HFF-Myc (cell line): ENCODE results near the gene CDK11B.

Experiments used
- DNase-seq: peaks from one replicate; pipeline ENCODE4 v3.0.0-alpha.2; 2011; ENCODE audit warnings: low read depth; ENCODE audit errors: extremely low read depth
- H3K4me3 ChIP-seq: replicated peaks from 2 replicates; pipeline ENCODE4 v1.5.1; 2011; ENCODE audit warnings: low read depth, mild to moderate bottlenecking, control low read depth, low read length
- TF ChIP-seq, protein P1 (sequence below): IDR thresholded peaks from 2 replicates; pipeline ENCODE4 v1.5.1; 2012; ENCODE audit warnings: mild to moderate bottlenecking, low read depth, low read length, control low read depth; ENCODE audit errors: missing control alignments

CDK11B gene

DNA sequence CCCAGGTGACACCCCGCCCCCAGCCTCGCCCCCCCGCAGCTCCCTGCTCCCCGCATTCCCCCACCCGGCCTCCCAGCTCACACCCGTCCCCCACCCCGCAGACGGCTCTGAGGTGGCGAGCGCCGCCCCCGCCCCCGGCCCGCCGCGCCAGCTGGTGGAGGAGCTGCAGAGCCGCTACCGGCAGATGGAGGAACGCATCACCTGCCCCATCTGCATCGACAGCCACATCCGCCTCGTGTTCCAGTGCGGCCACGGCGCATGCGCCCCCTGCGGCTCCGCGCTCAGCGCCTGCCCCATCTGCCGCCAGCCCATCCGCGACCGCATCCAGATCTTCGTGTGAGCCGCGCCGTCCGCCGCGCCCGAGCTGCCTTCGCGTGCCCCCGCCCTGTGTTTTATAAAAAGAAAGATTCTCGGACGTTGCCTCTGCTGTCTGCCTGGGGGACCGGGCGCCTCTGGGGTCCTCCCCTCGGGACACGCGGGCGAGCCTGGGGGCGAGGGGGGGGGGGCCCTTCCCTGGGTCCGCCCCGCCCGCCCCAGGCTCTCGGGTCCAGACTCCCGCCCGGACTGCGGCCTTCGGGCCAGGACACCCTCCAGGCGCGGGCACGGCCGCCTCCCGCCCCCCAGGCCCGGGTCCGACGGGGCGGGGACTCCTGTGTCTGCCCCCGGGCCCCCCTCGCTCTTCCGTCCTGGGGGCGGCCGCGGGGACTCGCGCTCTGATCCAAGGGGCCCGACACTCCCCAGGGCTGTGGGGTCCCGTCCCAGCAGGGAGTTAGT lies 28.4 kb downstream of the CDK11B start:
- no peak overlapping the region for H3K4me3 ChIP-seq
- TF ChIP-seq, protein P1, sequence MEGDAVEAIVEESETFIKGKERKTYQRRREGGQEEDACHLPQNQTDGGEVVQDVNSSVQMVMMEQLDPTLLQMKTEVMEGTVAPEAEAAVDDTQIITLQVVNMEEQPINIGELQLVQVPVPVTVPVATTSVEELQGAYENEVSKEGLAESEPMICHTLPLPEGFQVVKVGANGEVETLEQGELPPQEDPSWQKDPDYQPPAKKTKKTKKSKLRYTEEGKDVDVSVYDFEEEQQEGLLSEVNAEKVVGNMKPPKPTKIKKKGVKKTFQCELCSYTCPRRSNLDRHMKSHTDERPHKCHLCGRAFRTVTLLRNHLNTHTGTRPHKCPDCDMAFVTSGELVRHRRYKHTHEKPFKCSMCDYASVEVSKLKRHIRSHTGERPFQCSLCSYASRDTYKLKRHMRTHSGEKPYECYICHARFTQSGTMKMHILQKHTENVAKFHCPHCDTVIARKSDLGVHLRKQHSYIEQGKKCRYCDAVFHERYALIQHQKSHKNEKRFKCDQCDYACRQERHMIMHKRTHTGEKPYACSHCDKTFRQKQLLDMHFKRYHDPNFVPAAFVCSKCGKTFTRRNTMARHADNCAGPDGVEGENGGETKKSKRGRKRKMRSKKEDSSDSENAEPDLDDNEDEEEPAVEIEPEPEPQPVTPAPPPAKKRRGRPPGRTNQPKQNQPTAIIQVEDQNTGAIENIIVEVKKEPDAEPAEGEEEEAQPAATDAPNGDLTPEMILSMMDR: no peak
- no peak for DNase-seq

DNA sequence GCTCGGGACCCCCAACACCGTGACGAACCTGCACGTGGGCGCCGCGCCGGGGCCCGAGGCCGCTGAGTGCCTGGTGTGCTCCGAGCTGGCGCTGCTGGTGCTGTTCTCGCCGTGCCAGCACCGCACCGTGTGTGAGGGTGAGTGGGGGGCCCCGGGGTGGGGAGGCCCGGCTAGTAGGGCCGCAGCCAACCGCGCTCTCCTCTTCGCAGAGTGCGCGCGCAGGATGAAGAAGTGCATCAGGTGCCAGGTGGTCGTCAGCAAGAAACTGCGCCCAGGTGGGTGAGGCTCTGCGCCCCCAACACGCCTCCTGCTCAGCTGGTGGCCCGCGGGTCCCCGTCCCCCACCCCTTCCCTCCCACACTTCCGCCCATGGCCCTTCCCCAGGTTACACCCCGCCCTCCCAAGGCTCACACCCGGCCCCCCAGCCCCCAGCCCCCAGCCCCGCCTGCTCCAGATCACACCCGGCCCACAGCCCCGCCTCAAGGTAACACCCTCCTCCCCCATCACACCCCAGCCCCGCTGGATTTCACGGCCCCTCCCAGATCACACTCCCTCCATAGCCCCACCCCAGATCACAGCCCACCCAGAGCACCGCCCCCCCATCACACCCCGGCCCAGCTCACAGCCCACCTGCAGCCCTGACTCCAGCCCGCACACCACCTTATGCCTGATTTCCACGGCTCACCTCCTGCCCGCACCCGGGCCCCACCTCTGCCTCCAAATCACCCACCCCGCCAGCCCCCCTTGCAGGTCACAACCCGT lies 29.2 kb downstream of the CDK11B start:
- H3K4me3 ChIP-seq: no peak overlapping the region
- DNase-seq: no peak
- TF ChIP-seq, protein P1: no peak

DNA sequence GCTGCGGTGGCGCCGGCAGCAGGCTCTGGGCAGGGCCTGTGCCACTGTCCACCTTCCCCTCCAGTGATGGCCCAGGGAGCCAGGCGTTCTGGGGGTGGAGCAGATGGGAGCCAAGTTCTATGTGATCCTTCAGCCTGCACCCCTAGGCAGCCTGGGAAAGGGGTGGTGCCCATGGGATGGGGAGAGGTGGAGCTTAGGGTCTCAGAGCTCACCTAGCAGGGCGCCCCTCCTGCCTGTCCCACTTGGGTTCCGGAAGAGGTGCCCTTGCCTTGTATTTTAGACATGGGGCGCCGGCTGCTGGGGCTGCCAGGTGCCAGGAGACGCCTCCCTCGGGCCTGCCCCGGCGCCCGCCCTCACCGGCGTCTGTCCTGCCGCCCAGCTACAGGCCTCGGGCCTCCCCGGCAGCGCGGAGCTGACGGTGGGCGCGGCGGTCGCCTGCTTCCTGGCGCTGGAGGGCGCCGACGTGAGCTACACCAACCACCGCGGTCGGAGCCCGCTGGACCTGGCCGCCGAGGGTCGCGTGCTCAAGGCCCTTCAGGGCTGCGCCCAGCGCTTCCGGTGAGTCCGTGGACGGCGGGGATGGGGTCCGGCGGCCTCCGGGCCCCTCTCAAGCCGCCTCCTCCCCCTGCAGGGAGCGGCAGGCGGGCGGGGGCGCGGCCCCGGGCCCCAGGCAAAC lies 29.9 kb downstream of the CDK11B start:
- DNase-seq: no peak
- no peak overlapping the region for H3K4me3 ChIP-seq
- TF ChIP-seq, protein P1: no peak

DNA sequence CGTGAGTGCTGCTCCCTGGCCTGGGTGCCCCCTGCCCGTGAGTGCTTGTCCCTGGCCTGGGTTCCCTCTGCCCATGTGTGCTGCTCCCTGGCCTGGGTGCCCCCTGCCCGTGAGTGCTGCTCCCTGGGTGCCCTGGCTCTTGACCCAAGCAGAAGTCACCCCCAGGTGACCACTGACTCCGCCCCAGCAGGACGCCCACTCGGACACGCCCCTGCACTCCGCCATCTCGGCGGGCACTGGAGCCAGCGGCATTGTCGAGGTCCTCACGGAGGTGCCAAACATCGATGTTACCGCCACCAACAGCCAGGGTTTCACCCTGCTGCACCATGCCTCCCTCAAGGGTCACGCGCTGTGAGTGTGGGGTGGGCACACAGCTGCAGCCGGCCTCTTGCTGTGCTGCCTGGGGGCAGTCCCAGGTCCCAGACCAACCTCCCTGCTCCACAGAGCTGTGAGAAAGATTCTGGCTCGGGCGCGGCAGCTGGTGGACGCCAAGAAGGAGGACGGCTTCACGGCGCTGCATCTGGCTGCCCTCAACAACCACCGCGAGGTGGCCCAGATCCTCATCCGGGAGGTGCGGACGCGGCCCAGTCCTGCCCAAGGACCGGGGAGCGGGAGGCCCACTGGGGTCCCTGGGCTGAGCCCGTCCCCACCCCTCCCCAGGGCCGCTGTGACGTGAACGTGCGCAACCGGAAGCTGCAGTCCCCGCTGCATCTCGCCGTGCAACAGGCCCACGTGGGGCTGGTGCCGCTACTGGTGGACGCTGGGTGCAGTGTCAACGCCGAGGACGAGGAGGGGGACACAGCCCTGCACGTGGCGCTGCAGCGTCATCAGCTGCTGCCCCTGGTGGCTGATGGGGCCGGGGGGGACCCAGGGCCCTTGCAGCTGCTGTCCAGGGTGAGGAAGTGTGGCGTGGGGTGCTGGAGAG lies 30.7 kb downstream of the CDK11B start:
- no peak for DNase-seq
- TF ChIP-seq, protein P1: no peak
- H3K4me3 ChIP-seq: no peak overlapping the region

DNA sequence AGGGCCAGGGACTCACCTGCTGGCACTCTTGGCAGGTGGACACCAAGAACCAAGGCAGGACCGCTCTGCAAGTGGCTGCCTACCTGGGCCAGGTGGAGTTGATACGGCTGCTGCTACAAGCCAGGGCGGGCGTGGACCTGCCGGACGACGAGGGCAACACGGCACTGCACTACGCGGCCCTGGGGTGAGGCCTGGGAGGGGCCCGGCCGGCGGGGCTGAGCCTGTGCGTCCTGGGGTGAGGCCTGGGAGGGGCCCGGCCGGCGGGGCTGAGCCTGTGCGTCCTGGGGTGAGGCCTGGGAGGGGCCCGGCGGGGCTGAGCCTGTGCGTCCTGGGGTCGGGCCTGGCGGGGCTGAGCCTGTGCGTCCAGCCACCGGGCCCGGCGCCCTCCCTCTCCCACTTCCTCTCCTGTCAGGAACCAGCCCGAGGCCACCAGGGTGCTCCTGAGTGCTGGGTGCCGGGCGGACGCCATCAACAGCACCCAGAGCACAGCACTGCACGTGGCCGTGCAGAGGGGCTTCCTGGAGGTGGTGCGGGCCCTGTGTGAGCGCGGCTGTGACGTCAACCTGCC lies 31.5 kb downstream of the CDK11B start:
- TF ChIP-seq, protein P1: no peak
- no peak overlapping the region for H3K4me3 ChIP-seq
- DNase-seq: no peak
